GM12872 (cell line): ENCODE data around the gene TAS2R10.

Experiments used
- TF ChIP-seq, protein P1 (sequence below): IDR thresholded peaks from 3 replicates; pipeline ENCODE4 v1.5.1; 2011; ENCODE audit warnings: low read depth, mild to moderate bottlenecking, low read length, moderate library complexity; ENCODE audit not compliant: insufficient read depth

The TAS2R10 gene

DNA sequence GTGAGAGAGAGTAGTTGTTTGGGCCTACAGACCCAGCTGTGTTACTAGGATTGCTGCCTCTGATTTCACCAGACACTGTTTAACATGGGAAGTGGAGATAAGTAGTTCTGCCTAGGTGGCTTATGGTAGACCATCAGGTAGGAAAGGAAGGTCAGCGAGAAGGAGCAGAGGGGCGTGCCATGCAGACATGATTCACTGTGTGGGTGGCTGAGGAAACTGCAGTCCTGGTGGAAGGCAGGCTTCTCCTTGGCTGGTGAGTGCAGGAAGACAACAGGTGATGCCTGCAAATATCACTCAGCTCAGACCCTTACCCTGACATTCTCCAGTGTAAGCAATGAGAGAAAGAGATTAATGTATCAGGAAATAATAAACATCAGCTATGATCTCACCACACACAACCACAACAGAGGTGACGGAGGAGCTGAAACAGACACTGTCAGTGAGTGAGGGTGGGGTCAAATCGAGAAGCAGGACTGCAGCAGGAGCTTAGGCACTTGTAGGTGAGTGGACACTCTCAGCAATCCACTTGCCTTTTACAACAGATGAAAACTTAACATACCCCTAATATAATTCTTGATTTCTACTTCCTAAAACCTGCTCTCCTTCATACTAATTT lies 25.2 kb upstream of the TAS2R10 start:
- TF ChIP-seq, protein P1, sequence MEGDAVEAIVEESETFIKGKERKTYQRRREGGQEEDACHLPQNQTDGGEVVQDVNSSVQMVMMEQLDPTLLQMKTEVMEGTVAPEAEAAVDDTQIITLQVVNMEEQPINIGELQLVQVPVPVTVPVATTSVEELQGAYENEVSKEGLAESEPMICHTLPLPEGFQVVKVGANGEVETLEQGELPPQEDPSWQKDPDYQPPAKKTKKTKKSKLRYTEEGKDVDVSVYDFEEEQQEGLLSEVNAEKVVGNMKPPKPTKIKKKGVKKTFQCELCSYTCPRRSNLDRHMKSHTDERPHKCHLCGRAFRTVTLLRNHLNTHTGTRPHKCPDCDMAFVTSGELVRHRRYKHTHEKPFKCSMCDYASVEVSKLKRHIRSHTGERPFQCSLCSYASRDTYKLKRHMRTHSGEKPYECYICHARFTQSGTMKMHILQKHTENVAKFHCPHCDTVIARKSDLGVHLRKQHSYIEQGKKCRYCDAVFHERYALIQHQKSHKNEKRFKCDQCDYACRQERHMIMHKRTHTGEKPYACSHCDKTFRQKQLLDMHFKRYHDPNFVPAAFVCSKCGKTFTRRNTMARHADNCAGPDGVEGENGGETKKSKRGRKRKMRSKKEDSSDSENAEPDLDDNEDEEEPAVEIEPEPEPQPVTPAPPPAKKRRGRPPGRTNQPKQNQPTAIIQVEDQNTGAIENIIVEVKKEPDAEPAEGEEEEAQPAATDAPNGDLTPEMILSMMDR, result no peak

DNA sequence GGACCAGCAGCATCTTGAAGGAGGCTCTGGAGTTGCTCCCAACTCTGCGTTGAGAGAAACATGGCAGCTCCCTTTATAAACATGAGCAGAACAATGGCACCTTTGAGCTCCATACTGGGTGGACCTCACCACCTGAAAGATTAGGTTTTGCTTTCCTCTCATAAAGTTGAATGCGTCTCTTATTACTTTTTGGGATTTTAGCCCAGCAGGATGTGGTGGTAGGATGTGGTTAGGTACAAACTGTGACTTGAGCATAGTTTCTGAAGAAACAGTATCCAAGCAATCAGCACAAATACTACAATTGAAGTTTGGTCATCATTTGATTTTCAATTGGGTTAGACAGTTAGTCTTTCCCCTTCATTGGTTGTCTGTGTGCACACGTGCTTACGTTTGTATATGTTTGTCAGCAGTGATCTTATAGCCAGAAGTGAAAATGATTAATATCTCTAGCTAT lies 23.3 kb upstream of the TAS2R10 start, which contains the start of gene PRR4:
TSS of gene PRR4 (minus strand) at position 51 of the 454 bp plus-strand sequence. CDS start at position 13, 38 bp downstream.
- TF ChIP-seq, protein P1, result no peak

DNA sequence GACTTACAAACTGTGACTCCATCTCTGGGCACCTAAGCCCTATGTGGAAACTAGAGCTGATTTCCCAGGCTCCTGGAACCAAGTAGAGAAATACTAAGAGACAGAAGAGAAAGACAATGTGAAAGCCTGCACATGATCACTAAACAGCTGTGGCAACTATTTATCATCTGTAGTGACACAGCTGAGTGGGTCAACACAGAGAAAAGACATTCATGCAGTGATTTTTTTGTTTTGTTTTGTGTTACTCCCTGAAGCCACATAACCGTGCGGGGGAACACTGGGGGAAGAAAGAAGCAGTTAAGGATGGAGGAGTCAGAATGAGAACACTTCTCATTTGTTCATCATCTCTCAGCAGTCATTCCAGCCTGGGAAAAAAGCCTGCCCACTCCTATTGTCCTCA lies 21.6 kb upstream of the TAS2R10 start:
- TF ChIP-seq, protein P1, result no peak

DNA sequence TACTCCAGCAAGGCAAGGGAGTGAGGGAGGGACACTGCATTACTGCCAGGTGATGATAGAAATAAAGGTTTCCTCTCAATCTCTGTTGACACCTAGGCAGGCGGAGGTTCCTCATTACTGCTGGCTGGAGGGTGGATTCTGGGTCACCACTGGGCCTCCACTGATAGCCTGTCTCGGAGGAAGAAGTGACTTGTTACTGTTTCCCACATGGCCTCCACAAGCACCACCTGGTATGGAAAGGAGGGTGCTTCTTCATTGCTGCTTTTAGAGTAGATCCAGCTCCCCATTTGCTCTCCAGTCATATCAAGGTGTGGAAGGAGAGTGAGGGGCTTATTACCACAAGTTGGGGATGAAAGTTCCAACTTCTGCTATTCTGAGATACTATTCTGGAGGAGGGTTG lies 16.7 kb upstream of the TAS2R10 start:
- TF ChIP-seq, protein P1, result no peak

DNA sequence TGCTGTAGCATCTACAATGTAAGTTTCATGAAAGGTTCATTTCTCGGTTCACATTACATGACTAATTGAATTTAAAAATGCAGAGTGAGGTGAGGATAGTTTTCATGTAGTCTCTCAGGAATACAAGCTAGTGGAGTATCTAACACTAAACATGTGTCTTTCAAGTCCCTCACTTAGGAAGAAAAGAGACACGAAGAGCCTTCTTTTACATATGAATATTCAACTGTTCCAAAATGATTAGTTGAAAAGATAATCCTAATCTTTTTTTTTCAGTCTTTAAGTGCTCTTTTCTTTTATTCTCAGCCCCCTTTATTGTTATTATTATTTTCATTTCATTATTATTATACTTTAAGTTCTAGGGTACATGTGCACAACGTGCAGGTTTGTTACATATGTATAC lies 12.3 kb upstream of the TAS2R10 start:
- TF ChIP-seq, protein P1, result no peak

DNA sequence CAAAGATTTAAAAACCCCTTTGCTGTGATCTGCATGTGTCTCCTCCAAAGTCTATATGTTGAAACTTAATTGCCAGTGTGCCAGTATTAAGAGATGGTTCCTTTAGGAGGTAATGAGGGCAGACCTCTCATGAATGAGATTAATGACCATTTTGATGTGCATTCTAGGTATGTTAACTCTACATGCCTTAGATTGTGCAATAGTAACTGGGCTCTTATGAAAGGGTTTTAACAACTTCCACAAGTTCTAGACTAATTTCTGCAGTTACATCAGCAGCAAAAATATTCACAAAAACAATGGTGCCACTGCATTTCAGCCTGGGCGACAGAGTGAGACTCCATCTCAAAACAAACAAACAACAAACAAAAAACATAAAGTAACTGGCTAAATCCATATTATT lies 3.8 kb upstream of the TAS2R10 start:
- TF ChIP-seq, protein P1, result no peak

DNA sequence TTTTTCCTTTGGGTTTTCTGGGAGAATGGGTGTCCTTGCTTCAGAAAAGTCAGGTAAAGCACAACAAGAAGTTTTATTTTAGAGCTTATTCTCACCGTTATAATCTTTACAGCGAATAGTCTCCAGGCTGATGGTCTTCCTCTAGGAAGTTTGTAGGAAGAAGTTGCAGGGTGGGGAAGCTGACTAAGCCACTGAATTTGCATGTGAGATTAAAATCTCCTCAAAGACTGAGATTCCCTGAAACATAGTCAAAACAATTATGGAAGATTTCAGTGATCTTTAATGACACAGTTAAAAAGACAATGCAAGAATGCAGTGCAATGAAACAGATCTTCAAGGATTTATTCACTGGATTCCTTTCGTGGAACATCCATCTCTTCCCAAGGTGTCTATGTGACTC lies 1.2 kb downstream of the TAS2R10 start:
- TF ChIP-seq, protein P1, result no peak
